NT2/D1 (cell line): ENCODE results near the gene CD59.
"Not testable (repeated sequence)": the region's sequence is repeated elsewhere in the genome, so short reads cannot be mapped to it uniquely, and the experiment has no call there.

ENCODE experiments used
- DNase-seq: peaks from one replicate; pipeline ENCODE4 v3.0.0-alpha.2; 2011; ENCODE audit warnings: low read depth, low spot score
- H3K27me3 ChIP-seq: 2 replicates; pipeline ENCODE4 v1.6.0; 2011; ENCODE audit warnings: mild to moderate bottlenecking; ENCODE audit not compliant: insufficient read length, insufficient read depth
- H3K36me3 ChIP-seq: 2 replicates; pipeline ENCODE4 v1.6.1; 2011; ENCODE audit warnings: mild to moderate bottlenecking, low read length, mixed read lengths; ENCODE audit not compliant: insufficient read depth, insufficient read length
- H3K4me1 ChIP-seq: 2 replicates; pipeline ENCODE4 v1.5.1; 2011; ENCODE audit not compliant: insufficient read depth, insufficient read length
- H3K4me3 ChIP-seq: 2 replicates; pipeline ENCODE4 v1.5.1; 2011; ENCODE audit warnings: low read depth; ENCODE audit not compliant: insufficient read length
- H3K9ac ChIP-seq: 2 replicates; pipeline ENCODE4 v1.6.0; 2011; ENCODE audit warnings: low read depth; ENCODE audit not compliant: insufficient read length
- H3K9me3 ChIP-seq: 2 replicates; pipeline ENCODE4 v1.5.1; 2011; ENCODE audit warnings: mild to moderate bottlenecking, low read length; ENCODE audit not compliant: insufficient read depth
- SUZ12 ChIP-seq: IDR thresholded peaks from 2 replicates; pipeline ENCODE4 v1.6.1; 2011; ENCODE audit not compliant: insufficient read length, insufficient read depth; ENCODE audit errors: extremely low read depth
- YY1 ChIP-seq: IDR thresholded peaks from 2 replicates; pipeline ENCODE4 v1.6.1; 2011; ENCODE audit not compliant: insufficient read length, insufficient read depth
- ZNF274 ChIP-seq: IDR thresholded peaks from 2 replicates; pipeline ENCODE4 v1.6.1; 2011; ENCODE audit warnings: mild to moderate bottlenecking, low read depth, low read length

The CD59 gene

GRCh38 chr11:33731723-33732531 lies 4.3 kb downstream of the CD59 start:
- H3K4me3 ChIP-seq, result no peak overlapping the region
- H3K9me3 ChIP-seq, result no peaks in the 10 kb centered on the region
- H3K9ac ChIP-seq, result no peak overlapping the region
- TF ChIP-seq SUZ12 (no peak), ZNF274 (no peak), YY1 (no peak)
- no peak for DNase-seq
- peaks cover 19% of the 10 kb centered on the region for H3K27me3 ChIP-seq
- H3K4me1 ChIP-seq, result no peaks in the 10 kb centered on the region
- H3K36me3 ChIP-seq, result peaks cover 3% of the 10 kb centered on the region

GRCh38 chr11:33730716-33731115 lies 5.5 kb downstream of the CD59 start:
- no peak overlapping the region for H3K9ac ChIP-seq
- no peaks in the 10 kb centered on the region for H3K9me3 ChIP-seq
- peaks cover 3% of the 10 kb centered on the region for H3K36me3 ChIP-seq
- no peak for TF ChIP-seq YY1
- no peak for TF ChIP-seq ZNF274
- no peak for TF ChIP-seq SUZ12
- H3K4me1 ChIP-seq, result no peaks in the 10 kb centered on the region
- no peak overlapping the region for H3K4me3 ChIP-seq
- no peak for DNase-seq
- H3K27me3 ChIP-seq, result peaks cover 15% of the 10 kb centered on the region

GRCh38 chr11:33729072-33729664 lies 7.1 kb downstream of the CD59 start:
- DNase-seq, H3K4me3 ChIP-seq, H3K36me3 ChIP-seq, H3K4me1 ChIP-seq, H3K9me3 ChIP-seq, H3K27me3 ChIP-seq, H3K9ac ChIP-seq: not testable (repeated sequence)

DNA sequence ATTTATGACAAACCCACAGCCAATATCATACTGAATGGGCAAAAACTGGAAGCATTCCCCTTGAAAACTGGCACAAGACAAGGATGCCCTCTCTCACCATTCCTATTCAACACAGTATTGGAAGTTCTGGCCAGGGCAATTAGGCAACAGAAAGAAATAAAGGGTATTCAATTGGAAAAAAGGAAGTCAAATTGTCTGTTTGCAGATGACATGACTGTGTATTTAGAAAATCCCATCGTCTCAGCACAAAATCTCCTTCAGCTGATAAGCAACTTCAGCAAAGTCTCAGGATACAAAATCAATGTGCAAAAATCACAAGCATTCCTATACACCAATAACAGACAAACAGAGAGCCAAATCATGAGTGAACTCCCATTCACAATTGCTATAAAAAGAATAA lies 8.7 kb downstream of the CD59 start:
- not testable (repeated sequence) for H3K4me3 ChIP-seq, H3K9me3 ChIP-seq, H3K36me3 ChIP-seq, H3K4me1 ChIP-seq, H3K27me3 ChIP-seq, DNase-seq, H3K9ac ChIP-seq

DNA sequence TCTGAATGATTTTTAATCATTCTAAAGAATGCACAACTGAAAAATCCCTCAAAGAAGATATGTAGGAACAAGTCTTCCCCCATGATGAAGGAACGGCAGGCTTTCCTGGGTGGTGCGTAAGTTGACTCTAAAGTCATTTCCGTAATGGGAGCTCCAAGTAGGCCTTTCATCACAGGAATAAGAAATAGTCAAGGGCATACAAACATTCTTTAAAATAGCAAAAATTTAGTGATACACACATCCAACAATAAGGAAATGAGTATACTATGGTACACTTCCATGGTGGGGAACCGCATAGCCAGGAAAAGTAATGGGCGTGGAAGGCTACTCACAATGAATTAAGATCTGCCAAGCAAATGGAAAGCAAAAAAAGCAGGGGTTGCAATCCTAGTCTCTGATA lies 10.7 kb downstream of the CD59 start:
- Histone ChIP-seq H3K9ac (no peak overlapping the region), H3K4me3 (no peak overlapping the region), H3K4me1 (no peaks in the 10 kb centered on the region), H3K27me3 (no peaks in the 10 kb centered on the region), H3K36me3 (peaks cover 8% of the 10 kb centered on the region), H3K9me3 (no peaks in the 10 kb centered on the region)
- DNase-seq, result no peak
- TF ChIP-seq YY1 (no peak), ZNF274 (no peak), SUZ12 (no peak)

- Histone ChIP-seq H3K36me3 (peaks cover 14% of the 10 kb centered on the region), H3K27me3 (no peaks in the 10 kb centered on the region), H3K9ac (no peak overlapping the region), H3K4me3 (no peak overlapping the region), H3K4me1 (no peaks in the 10 kb centered on the region), H3K9me3 (no peaks in the 10 kb centered on the region)
- TF ChIP-seq SUZ12 (no peak), ZNF274 (no peak), YY1 (no peak)
- DNase-seq, result no peak
Measured at GRCh38 chr11:33724644-33725035, 11.6 kb downstream of the CD59 start.

- Histone ChIP-seq H3K4me3 (no peak overlapping the region), H3K9ac (no peak overlapping the region), H3K27me3 (no peaks in the 10 kb centered on the region), H3K36me3 (peaks cover 21% of the 10 kb centered on the region), H3K9me3 (no peaks in the 10 kb centered on the region), H3K4me1 (no peaks in the 10 kb centered on the region)
- DNase-seq, result no peak
- TF ChIP-seq SUZ12 (no peak), YY1 (no peak)
Measured at GRCh38 chr11:33723238-33723881, 12.9 kb downstream of the CD59 start.
